ENCODE data around the gene LARP1.

GRCh38 chr5:154753792-154754191, 1.4 kb upstream of the LARP1 start:
- no peak for TF ChIP-seq NFYB (IDR thresholded peaks at IDR 0.05; ENCODE audit: insufficient read depth, low read depth, low read length)
- no peak for TF ChIP-seq PKNOX1 (IDR thresholded peaks at IDR 0.05)

Data from GM12878 (cell line).